HEK293 (cell line): Measurements from ENCODE around the gene P2RX7.

ENCODE experiments used
- BCL11A ChIP-seq: fragments of 450-650 bp; formaldehyde crosslinking; IDR thresholded peaks from 2 replicates; pipeline ENCODE4 v1.5.1; 2016; ENCODE audit warnings: low read depth, missing biosample characterization, missing genetic modification characterization
- EGR2 ChIP-seq: fragments of 450-650 bp; formaldehyde crosslinking; IDR thresholded peaks from 2 replicates; pipeline ENCODE4 v1.5.1; 2016; ENCODE audit warnings: low read depth, missing biosample characterization, missing genetic modification characterization
- FEZF1 ChIP-seq: fragments of 450-650 bp; formaldehyde crosslinking; IDR thresholded peaks from 2 replicates; pipeline ENCODE4 v1.5.1; 2016; ENCODE audit warnings: missing biosample characterization, missing genetic modification characterization
- KLF1 ChIP-seq: fragments of 450-650 bp; formaldehyde crosslinking; IDR thresholded peaks from 2 replicates; pipeline ENCODE4 v1.5.1; 2016; ENCODE audit warnings: missing biosample characterization, missing genetic modification characterization
- KLF7 ChIP-seq: fragments of 450-650 bp; formaldehyde crosslinking; IDR thresholded peaks from 2 replicates; pipeline ENCODE4 v1.5.1; 2016; ENCODE audit warnings: missing biosample characterization, missing genetic modification characterization, borderline replicate concordance
- OSR2 ChIP-seq: fragments of 450-650 bp; formaldehyde crosslinking; IDR thresholded peaks from 2 replicates; pipeline ENCODE4 v1.5.1; 2016; ENCODE audit warnings: missing biosample characterization, missing genetic modification characterization
- PRDM1 ChIP-seq: fragments of 450-650 bp; formaldehyde crosslinking; IDR thresholded peaks from 2 replicates; pipeline ENCODE4; 2016; ENCODE audit warnings: missing biosample characterization, missing genetic modification characterization
- SP2 ChIP-seq: fragments of 450-650 bp; formaldehyde crosslinking; IDR thresholded peaks from 2 replicates; pipeline ENCODE4 v1.5.1; 2016; ENCODE audit warnings: missing biosample characterization, missing genetic modification characterization
- TCF7L2 ChIP-seq: IDR thresholded peaks from 2 replicates; pipeline ENCODE4 v1.6.1; 2011; ENCODE audit warnings: low read depth, mild to moderate bottlenecking, inconsistent platforms, low read length, moderate library complexity, borderline replicate concordance
- YY2 ChIP-seq: fragments of 450-650 bp; formaldehyde crosslinking; IDR thresholded peaks from 2 replicates; pipeline ENCODE4 v1.5.1; 2016; ENCODE audit warnings: missing biosample characterization, missing genetic modification characterization
- ZBTB1 ChIP-seq: fragments of 450-650 bp; formaldehyde crosslinking; IDR thresholded peaks from 2 replicates; pipeline ENCODE4 v1.5.1; 2016; ENCODE audit warnings: missing biosample characterization, missing genetic modification characterization
- ZBTB17 ChIP-seq: fragments of 450-650 bp; formaldehyde crosslinking; IDR thresholded peaks from 2 replicates; pipeline ENCODE4 v1.5.1; 2016; ENCODE audit warnings: missing biosample characterization, missing genetic modification characterization
- ZFP3 ChIP-seq: fragments of 450-650 bp; formaldehyde crosslinking; IDR thresholded peaks from 2 replicates; pipeline ENCODE4 v1.5.1; 2016; ENCODE audit warnings: low read depth, missing biosample characterization, missing genetic modification characterization
- ZFP37 ChIP-seq: fragments of 450-650 bp; formaldehyde crosslinking; IDR thresholded peaks from 2 replicates; pipeline ENCODE4 v1.5.1; 2016; ENCODE audit warnings: missing biosample characterization, missing genetic modification characterization
- ZIC2 ChIP-seq: fragments of 450-650 bp; formaldehyde crosslinking; IDR thresholded peaks from 2 replicates; pipeline ENCODE4 v1.5.1; 2016; ENCODE audit warnings: missing biosample characterization, missing genetic modification characterization
- ZNF114 ChIP-seq: fragments of 450-650 bp; formaldehyde crosslinking; IDR thresholded peaks from 2 replicates; pipeline ENCODE4 v1.5.0; 2017; ENCODE audit warnings: missing biosample characterization, missing genetic modification characterization
- ZNF155 ChIP-seq: fragments of 450-650 bp; formaldehyde crosslinking; IDR thresholded peaks from 2 replicates; pipeline ENCODE4 v1.5.1; 2016; ENCODE audit warnings: missing biosample characterization, missing genetic modification characterization
- ZNF16 ChIP-seq: fragments of 450-650 bp; formaldehyde crosslinking; IDR thresholded peaks from 2 replicates; pipeline ENCODE4 v1.5.1; 2016; ENCODE audit warnings: low read depth, missing biosample characterization, missing genetic modification characterization
- ZNF169 ChIP-seq: fragments of 450-650 bp; formaldehyde crosslinking; IDR thresholded peaks from 2 replicates; pipeline ENCODE4 v1.5.1; 2016; ENCODE audit warnings: missing biosample characterization, missing genetic modification characterization
- ZNF2 ChIP-seq: fragments of 450-650 bp; formaldehyde crosslinking; IDR thresholded peaks from 2 replicates; pipeline ENCODE4 v1.5.1; 2016; ENCODE audit warnings: missing biosample characterization, missing genetic modification characterization
- ZNF202 ChIP-seq: fragments of 450-650 bp; formaldehyde crosslinking; IDR thresholded peaks from 2 replicates; pipeline ENCODE4 v1.5.1; 2016; ENCODE audit warnings: missing biosample characterization, missing genetic modification characterization, borderline replicate concordance
- ZNF24 ChIP-seq: fragments of 450-650 bp; formaldehyde crosslinking; IDR thresholded peaks from 2 replicates; pipeline ENCODE4 v1.5.1; 2016; ENCODE audit warnings: missing biosample characterization, missing genetic modification characterization
- ZNF311 ChIP-seq: fragments of 450-650 bp; formaldehyde crosslinking; IDR thresholded peaks from 2 replicates; pipeline ENCODE4 v1.5.1; 2017; ENCODE audit warnings: missing biosample characterization, missing genetic modification characterization, borderline replicate concordance
- ZNF366 ChIP-seq: fragments of 450-650 bp; formaldehyde crosslinking; conservative IDR thresholded peaks from 2 replicates; pipeline ENCODE4 v1.5.1; 2016; ENCODE audit warnings: missing biosample characterization, missing genetic modification characterization
- ZNF391 ChIP-seq: fragments of 450-650 bp; formaldehyde crosslinking; IDR thresholded peaks from 2 replicates; pipeline ENCODE4 v1.5.1; 2016; ENCODE audit warnings: low read depth, missing biosample characterization, missing genetic modification characterization, borderline replicate concordance
- ZNF501 ChIP-seq: fragments of 450-650 bp; formaldehyde crosslinking; IDR thresholded peaks from 2 replicates; pipeline ENCODE4 v1.5.1; 2016; ENCODE audit warnings: missing biosample characterization, missing genetic modification characterization
- ZNF529 ChIP-seq: fragments of 450-650 bp; formaldehyde crosslinking; IDR thresholded peaks from 2 replicates; pipeline ENCODE4 v1.5.1; 2017; ENCODE audit warnings: missing genetic modification characterization, missing biosample characterization; ENCODE audit not compliant: insufficient replicate concordance
- ZNF530 ChIP-seq: fragments of 450-650 bp; formaldehyde crosslinking; IDR thresholded peaks from 2 replicates; pipeline ENCODE4 v1.5.1; 2016; ENCODE audit warnings: low read depth, missing biosample characterization, missing genetic modification characterization
- ZNF549 ChIP-seq: fragments of 450-650 bp; IDR thresholded peaks from 2 replicates; pipeline ENCODE4 v1.5.1; 2018; ENCODE audit warnings: missing biosample characterization, missing genetic modification characterization, mild to moderate bottlenecking, inconsistent platforms, moderate library complexity
- ZNF629 ChIP-seq: fragments of 450-650 bp; formaldehyde crosslinking; IDR thresholded peaks from 2 replicates; pipeline ENCODE4 v1.5.1; 2017; ENCODE audit warnings: missing biosample characterization, missing genetic modification characterization
- ZNF654 ChIP-seq: fragments of 450-650 bp; formaldehyde crosslinking; IDR thresholded peaks from 2 replicates; pipeline ENCODE4 v1.5.1; 2016; ENCODE audit warnings: low read depth, missing biosample characterization, missing genetic modification characterization
- ZNF670 ChIP-seq: fragments of 450-650 bp; formaldehyde crosslinking; IDR thresholded peaks from 2 replicates; pipeline ENCODE4 v1.5.1; 2016; ENCODE audit warnings: missing biosample characterization, missing genetic modification characterization, low read depth
- ZNF707 ChIP-seq: fragments of 450-650 bp; formaldehyde crosslinking; IDR thresholded peaks from 2 replicates; pipeline ENCODE4 v1.5.1; 2016; ENCODE audit warnings: missing biosample characterization, missing genetic modification characterization
- ZNF76 ChIP-seq: fragments of 450-650 bp; formaldehyde crosslinking; IDR thresholded peaks from 2 replicates; pipeline ENCODE4; 2016; ENCODE audit warnings: low read depth, missing biosample characterization, missing genetic modification characterization, borderline replicate concordance
- ZNF785 ChIP-seq: fragments of 450-650 bp; formaldehyde crosslinking; IDR thresholded peaks from 2 replicates; pipeline ENCODE4 v1.5.1; 2016; ENCODE audit warnings: missing biosample characterization, missing genetic modification characterization
- ZNF830 ChIP-seq: fragments of 450-650 bp; IDR thresholded peaks from 2 replicates; pipeline ENCODE4 v1.5.0; 2018; ENCODE audit warnings: missing biosample characterization, missing genetic modification characterization, low read depth, mild to moderate bottlenecking, moderate library complexity
- TF ChIP-seq, protein P1 (sequence below): fragments of 450-650 bp; formaldehyde crosslinking; IDR thresholded peaks from 2 replicates; pipeline ENCODE4 v1.5.1; 2016; ENCODE audit warnings: missing biosample characterization, missing genetic modification characterization, borderline replicate concordance
- TF ChIP-seq, protein P2 (sequence below): fragments of 450-650 bp; formaldehyde crosslinking; IDR thresholded peaks from 2 replicates; pipeline ENCODE4 v1.5.1; 2016; ENCODE audit warnings: missing biosample characterization, missing genetic modification characterization

P2RX7 gene

GRCh38 chr12:121202407-121203355 is 70.0 kb downstream of the P2RX7 start (continued):
- TF ChIP-seq ZNF24 (tag by site-specific recombination): 0 out of 2 replicates have a peak, but pooled peaks have one; percentile 53
- TF ChIP-seq, protein P1, sequence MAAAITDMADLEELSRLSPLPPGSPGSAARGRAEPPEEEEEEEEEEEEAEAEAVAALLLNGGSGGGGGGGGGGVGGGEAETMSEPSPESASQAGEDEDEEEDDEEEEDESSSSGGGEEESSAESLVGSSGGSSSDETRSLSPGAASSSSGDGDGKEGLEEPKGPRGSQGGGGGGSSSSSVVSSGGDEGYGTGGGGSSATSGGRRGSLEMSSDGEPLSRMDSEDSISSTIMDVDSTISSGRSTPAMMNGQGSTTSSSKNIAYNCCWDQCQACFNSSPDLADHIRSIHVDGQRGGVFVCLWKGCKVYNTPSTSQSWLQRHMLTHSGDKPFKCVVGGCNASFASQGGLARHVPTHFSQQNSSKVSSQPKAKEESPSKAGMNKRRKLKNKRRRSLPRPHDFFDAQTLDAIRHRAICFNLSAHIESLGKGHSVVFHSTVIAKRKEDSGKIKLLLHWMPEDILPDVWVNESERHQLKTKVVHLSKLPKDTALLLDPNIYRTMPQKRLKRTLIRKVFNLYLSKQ (tag by site-specific recombination): no peak
- TF ChIP-seq KLF7 (tag by site-specific recombination): no peak; the same call in 1 of the 2 replicates
- TF ChIP-seq PRDM1 (tag by site-specific recombination): no peak
- TF ChIP-seq ZFP3 (tag by site-specific recombination): no peak
- TF ChIP-seq ZNF785 (tag by site-specific recombination): no peak
- peak; percentile 96 for TF ChIP-seq ZNF629 (tag by site-specific recombination)
- no peak for TF ChIP-seq ZNF830 (tag by site-specific recombination)
- TF ChIP-seq ZNF2 (tag by site-specific recombination): no peak
- TF ChIP-seq BCL11A (tag by site-specific recombination): peak; percentile 66; the same call in 1 of the 2 replicates
- peak; percentile 100 for TF ChIP-seq FEZF1 (tag by site-specific recombination)
- no peak for TF ChIP-seq ZNF202
- no peak for TF ChIP-seq ZNF549
- TF ChIP-seq ZNF76 (tag by site-specific recombination): no peak
- no peak for TF ChIP-seq ZNF155 (tag by site-specific recombination)
- no peak for TF ChIP-seq SP2 (tag by site-specific recombination)
- peak; percentile 56 for TF ChIP-seq ZBTB17 (tag by site-specific recombination)
- no peak for TF ChIP-seq ZBTB1
- peak; percentile 67; the same call in 1 of the 2 replicates for TF ChIP-seq EGR2 (tag by site-specific recombination)
- TF ChIP-seq TCF7L2: no peak
- peak; percentile 85 for TF ChIP-seq OSR2 (tag by site-specific recombination)
- no peak for TF ChIP-seq ZNF16 (tag by site-specific recombination)
- 0 out of 2 replicates have a peak, but pooled peaks have one; percentile 27 for TF ChIP-seq ZNF501 (tag by site-specific recombination)
- TF ChIP-seq ZNF529 (tag by site-specific recombination): peak; percentile 22
- TF ChIP-seq ZNF169: no peak
- TF ChIP-seq, protein P2, sequence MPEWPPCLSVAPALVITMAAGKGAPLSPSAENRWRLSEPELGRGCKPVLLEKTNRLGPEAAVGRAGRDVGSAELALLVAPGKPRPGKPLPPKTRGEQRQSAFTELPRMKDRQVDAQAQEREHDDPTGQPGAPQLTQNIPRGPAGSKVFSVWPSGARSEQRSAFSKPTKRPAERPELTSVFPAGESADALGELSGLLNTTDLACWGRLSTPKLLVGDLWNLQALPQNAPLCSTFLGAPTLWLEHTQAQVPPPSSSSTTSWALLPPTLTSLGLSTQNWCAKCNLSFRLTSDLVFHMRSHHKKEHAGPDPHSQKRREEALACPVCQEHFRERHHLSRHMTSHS: no peak
- TF ChIP-seq YY2 (tag by site-specific recombination): no peak
- TF ChIP-seq ZNF707 (tag by site-specific recombination): no peak
- TF ChIP-seq ZNF114 (tag by site-specific recombination): no peak
- peak; percentile 11; the same call in 1 of the 2 replicates for TF ChIP-seq ZNF654 (tag by site-specific recombination)
- no peak for TF ChIP-seq ZNF530 (tag by site-specific recombination)
- no peak for TF ChIP-seq ZNF311 (tag by site-specific recombination)
- no peak for TF ChIP-seq ZIC2
- peak; percentile 91 for TF ChIP-seq ZNF366
- peak; percentile 82; the same call in 1 of the 2 replicates for TF ChIP-seq ZNF391 (tag by site-specific recombination)
- TF ChIP-seq KLF1 (tag by site-specific recombination): 0 out of 2 replicates have a peak, but pooled peaks have one; percentile 26
- TF ChIP-seq ZNF670 (tag by site-specific recombination): no peak
- TF ChIP-seq ZFP37 (tag by site-specific recombination): no peak
